Astrocyte of the cerebellum (primary cell): ENCODE measurements around the gene CNN3.

Source experiments
- DNase-seq: peaks from one replicate; pipeline ENCODE4 v3.0.0-alpha.2; 2011; ENCODE audit warnings: low read depth
- H3K4me3 ChIP-seq: 2 replicates; pipeline ENCODE4 v1.5.1; 2011; ENCODE audit warnings: mild to moderate bottlenecking, low read depth, low read length, moderate library complexity
- CTCF ChIP-seq: IDR thresholded peaks from 2 replicates; pipeline ENCODE4 v1.5.1; 2012; ENCODE audit warnings: low read length, low read depth, moderate library complexity, mild to moderate bottlenecking; ENCODE audit errors: missing control alignments
- in situ Hi-C: cut with HindIII; loops from 2 replicates; pipeline ENCODE4 v1.10.0; 2017; ENCODE audit warnings: low sequenced_read_pairs

CNN3 gene

GRCh38 chr1:94940738-94941137 lies 13.8 kb upstream of the CNN3 start:
- in situ Hi-C loops, result no loop called here
- TF ChIP-seq CTCF, result no peak
- DNase-seq, result no peak
- H3K4me3 ChIP-seq, result no peak overlapping the region

GRCh38 chr1:94937820-94938219 lies 10.9 kb upstream of the CNN3 start:
- in situ Hi-C loops, result no loop called here
- no peak overlapping the region for H3K4me3 ChIP-seq
- DNase-seq, result no peak
- no peak for TF ChIP-seq CTCF

GRCh38 chr1:94936861-94937620 lies 10.1 kb upstream of the CNN3 start:
- in situ Hi-C loops, result no loop called here
- no peak overlapping the region for H3K4me3 ChIP-seq
- DNase-seq, result no peak
- TF ChIP-seq CTCF, result no peak

GRCh38 chr1:94935476-94935875 lies 8.6 kb upstream of the CNN3 start:
- H3K4me3 ChIP-seq, result no peak overlapping the region
- DNase-seq, result no peak
- no peak for TF ChIP-seq CTCF
- in situ Hi-C loops, result no loop called here

GRCh38 chr1:94935034-94935433 lies 8.1 kb upstream of the CNN3 start:
- in situ Hi-C loops, result no loop called here
- no peak for DNase-seq
- no peak for TF ChIP-seq CTCF
- no peak overlapping the region for H3K4me3 ChIP-seq

- TF ChIP-seq CTCF, result no peak
- no peak overlapping the region for H3K4me3 ChIP-seq
- no peak for DNase-seq
- in situ Hi-C loops, result no loop called here
These were observed 7.6 kb upstream of the CNN3 start for GRCh38 chr1:94934551-94934950.
